Measurements from ENCODE around the gene ROCK2.
A peak's percentile ranks its signal among the peaks of the same experiment; 100 is the strongest.

ROCK2 gene

GRCh38 chr2:11389052-11389420, 44.6 kb upstream of the ROCK2 start:
- H4K8ac ChIP-seq (ENCODE audit: low read depth, low read length): no peak overlapping the region
- H2AK5ac ChIP-seq (ENCODE audit: low read length): no peak overlapping the region
- H3K56ac ChIP-seq (ENCODE audit: low read length): peak overlapping the region; percentile 25
- no peaks in the 10 kb centered on the region for H3K27me3 ChIP-seq (ENCODE audit: insufficient read depth, low read length, poor library complexity)
- no peak overlapping the region for H3K23ac ChIP-seq (ENCODE audit: low read length)
- H3K4ac ChIP-seq (ENCODE audit: low read depth, low read length): no peak overlapping the region
- H3K79me2 ChIP-seq (ENCODE audit: control insufficient read depth, insufficient read depth, low read length): no peaks in the 10 kb centered on the region
- H2BK15ac ChIP-seq (replicated peaks; ENCODE audit: low read depth): no peak overlapping the region
- H3K79me1 ChIP-seq (ENCODE audit: low read length): no peaks in the 10 kb centered on the region
- WGBS (ENCODE audit: extremely low coverage, insufficient coverage, low lambda C conversion rate): no CpG with 5 or more reads among the region's 6 CpGs
- no peak overlapping the region for H3K18ac ChIP-seq (ENCODE audit: low read length)
- DNase-seq: no peak
- no peak overlapping the region for H3K27ac ChIP-seq (ENCODE audit: low read depth, low read length)
- H2BK120ac ChIP-seq (ENCODE audit: low read depth, low read length): no peak overlapping the region
- H3K4me3 ChIP-seq (ENCODE audit: low read length): no peak overlapping the region
- H3K36me3 ChIP-seq (ENCODE audit: control insufficient read depth, insufficient read depth, low read length): no peaks in the 10 kb centered on the region
- H4K5ac ChIP-seq (ENCODE audit: low read length): no peak overlapping the region
- H3K4me2 ChIP-seq (ENCODE audit: low read length): no peak overlapping the region
- H2BK5ac ChIP-seq (ENCODE audit: low read length): no peak overlapping the region
- peaks cover 2% of the 10 kb centered on the region for H3K4me1 ChIP-seq (ENCODE audit: control insufficient read depth, low read depth, low read length)
- no peak overlapping the region for H3K9ac ChIP-seq (ENCODE audit: low read length)

GRCh38 chr2:11388262-11389051, 44.0 kb upstream of the ROCK2 start:
- no peaks in the 10 kb centered on the region for H3K79me1 ChIP-seq (ENCODE audit: low read length)
- no peak overlapping the region for H3K9ac ChIP-seq (ENCODE audit: low read length)
- H3K4ac ChIP-seq (ENCODE audit: low read depth, low read length): no peak overlapping the region
- no peak overlapping the region for H4K5ac ChIP-seq (ENCODE audit: low read length)
- no peak overlapping the region for H2AK5ac ChIP-seq (ENCODE audit: low read length)
- no CpG with 5 or more reads among the region's 8 CpGs for WGBS (ENCODE audit: extremely low coverage, insufficient coverage, low lambda C conversion rate)
- no peak overlapping the region for H3K18ac ChIP-seq (ENCODE audit: low read length)
- H2BK120ac ChIP-seq (ENCODE audit: low read depth, low read length): no peak overlapping the region
- DNase-seq: no peak
- H2BK5ac ChIP-seq (ENCODE audit: low read length): no peak overlapping the region
- no peak overlapping the region for H3K56ac ChIP-seq (ENCODE audit: low read length)
- H4K8ac ChIP-seq (ENCODE audit: low read depth, low read length): no peak overlapping the region
- H3K36me3 ChIP-seq (ENCODE audit: control insufficient read depth, insufficient read depth, low read length): no peaks in the 10 kb centered on the region
- peaks cover under 1% of the 10 kb centered on the region for H3K4me1 ChIP-seq (ENCODE audit: control insufficient read depth, low read depth, low read length)
- H3K27me3 ChIP-seq (ENCODE audit: insufficient read depth, low read length, poor library complexity): no peaks in the 10 kb centered on the region
- H2BK15ac ChIP-seq (replicated peaks; ENCODE audit: low read depth): no peak overlapping the region
- no peak overlapping the region for H3K23ac ChIP-seq (ENCODE audit: low read length)
- H3K79me2 ChIP-seq (ENCODE audit: control insufficient read depth, insufficient read depth, low read length): no peaks in the 10 kb centered on the region
- no peak overlapping the region for H3K27ac ChIP-seq (ENCODE audit: low read depth, low read length)
- no peak overlapping the region for H3K4me3 ChIP-seq (ENCODE audit: low read length)
- no peak overlapping the region for H3K4me2 ChIP-seq (ENCODE audit: low read length)

- H3K27ac ChIP-seq (ENCODE audit: low read depth, low read length): no peak overlapping the region
- H4K5ac ChIP-seq (ENCODE audit: low read length): no peak overlapping the region
- no peaks in the 10 kb centered on the region for H3K36me3 ChIP-seq (ENCODE audit: control insufficient read depth, insufficient read depth, low read length)
- DNase-seq: no peak
- H3K4me2 ChIP-seq (ENCODE audit: low read length): no peak overlapping the region
- no peaks in the 10 kb centered on the region for H3K79me2 ChIP-seq (ENCODE audit: control insufficient read depth, insufficient read depth, low read length)
- no CpG with 5 or more reads among the region's 8 CpGs for WGBS (ENCODE audit: extremely low coverage, insufficient coverage, low lambda C conversion rate)
- no peak overlapping the region for H3K4me3 ChIP-seq (ENCODE audit: low read length)
- H2AK5ac ChIP-seq (ENCODE audit: low read length): no peak overlapping the region
- no peaks in the 10 kb centered on the region for H3K27me3 ChIP-seq (ENCODE audit: insufficient read depth, low read length, poor library complexity)
- no peak overlapping the region for H2BK120ac ChIP-seq (ENCODE audit: low read depth, low read length)
- H4K8ac ChIP-seq (ENCODE audit: low read depth, low read length): no peak overlapping the region
- H2BK15ac ChIP-seq (replicated peaks; ENCODE audit: low read depth): no peak overlapping the region
- H3K79me1 ChIP-seq (ENCODE audit: low read length): no peaks in the 10 kb centered on the region
- no peak overlapping the region for H3K18ac ChIP-seq (ENCODE audit: low read length)
- no peak overlapping the region for H3K9ac ChIP-seq (ENCODE audit: low read length)
- no peak overlapping the region for H3K23ac ChIP-seq (ENCODE audit: low read length)
- no peak overlapping the region for H3K56ac ChIP-seq (ENCODE audit: low read length)
- H3K4ac ChIP-seq (ENCODE audit: low read depth, low read length): no peak overlapping the region
- no peaks in the 10 kb centered on the region for H3K4me1 ChIP-seq (ENCODE audit: control insufficient read depth, low read depth, low read length)
- no peak overlapping the region for H2BK5ac ChIP-seq (ENCODE audit: low read length)
Observed at GRCh38 chr2:11387843-11388242, 43.4 kb upstream of the ROCK2 start.

GRCh38 chr2:11387100-11387390, 42.6 kb upstream of the ROCK2 start:
- H3K4me3 ChIP-seq (ENCODE audit: low read length): no peak overlapping the region
- H4K5ac ChIP-seq (ENCODE audit: low read length): no peak overlapping the region
- H3K9ac ChIP-seq (ENCODE audit: low read length): no peak overlapping the region
- H2BK120ac ChIP-seq (ENCODE audit: low read depth, low read length): no peak overlapping the region
- no peak overlapping the region for H3K23ac ChIP-seq (ENCODE audit: low read length)
- H2AK5ac ChIP-seq (ENCODE audit: low read length): no peak overlapping the region
- no peak overlapping the region for H3K56ac ChIP-seq (ENCODE audit: low read length)
- no peak overlapping the region for H3K18ac ChIP-seq (ENCODE audit: low read length)
- no peak overlapping the region for H3K4me2 ChIP-seq (ENCODE audit: low read length)
- no peaks in the 10 kb centered on the region for H3K27me3 ChIP-seq (ENCODE audit: insufficient read depth, low read length, poor library complexity)
- H3K36me3 ChIP-seq (ENCODE audit: control insufficient read depth, insufficient read depth, low read length): no peaks in the 10 kb centered on the region
- H3K4ac ChIP-seq (ENCODE audit: low read depth, low read length): no peak overlapping the region
- H3K79me2 ChIP-seq (ENCODE audit: control insufficient read depth, insufficient read depth, low read length): no peaks in the 10 kb centered on the region
- WGBS (ENCODE audit: extremely low coverage, insufficient coverage, low lambda C conversion rate): no CpG with 5 or more reads among the region's 9 CpGs
- no peaks in the 10 kb centered on the region for H3K4me1 ChIP-seq (ENCODE audit: control insufficient read depth, low read depth, low read length)
- H3K79me1 ChIP-seq (ENCODE audit: low read length): no peaks in the 10 kb centered on the region
- H4K8ac ChIP-seq (ENCODE audit: low read depth, low read length): no peak overlapping the region
- no peak for DNase-seq
- H2BK5ac ChIP-seq (ENCODE audit: low read length): no peak overlapping the region
- H2BK15ac ChIP-seq (replicated peaks; ENCODE audit: low read depth): no peak overlapping the region
- no peak overlapping the region for H3K27ac ChIP-seq (ENCODE audit: low read depth, low read length)

GRCh38 chr2:11385847-11386246, 41.4 kb upstream of the ROCK2 start:
- DNase-seq: peak; percentile 17
- no peak overlapping the region for H4K5ac ChIP-seq (ENCODE audit: low read length)
- H3K4me2 ChIP-seq (ENCODE audit: low read length): no peak overlapping the region
- no peak overlapping the region for H3K4me3 ChIP-seq (ENCODE audit: low read length)
- no peak overlapping the region for H3K4ac ChIP-seq (ENCODE audit: low read depth, low read length)
- H3K18ac ChIP-seq (ENCODE audit: low read length): no peak overlapping the region
- H2BK120ac ChIP-seq (ENCODE audit: low read depth, low read length): no peak overlapping the region
- no peaks in the 10 kb centered on the region for H3K36me3 ChIP-seq (ENCODE audit: control insufficient read depth, insufficient read depth, low read length)
- no peak overlapping the region for H3K27ac ChIP-seq (ENCODE audit: low read depth, low read length)
- no peak overlapping the region for H3K56ac ChIP-seq (ENCODE audit: low read length)
- H3K79me2 ChIP-seq (ENCODE audit: control insufficient read depth, insufficient read depth, low read length): no peaks in the 10 kb centered on the region
- H2BK5ac ChIP-seq (ENCODE audit: low read length): no peak overlapping the region
- H3K4me1 ChIP-seq (ENCODE audit: control insufficient read depth, low read depth, low read length): no peaks in the 10 kb centered on the region
- no peak overlapping the region for H2BK15ac ChIP-seq (replicated peaks; ENCODE audit: low read depth)
- no peaks in the 10 kb centered on the region for H3K27me3 ChIP-seq (ENCODE audit: insufficient read depth, low read length, poor library complexity)
- WGBS (ENCODE audit: extremely low coverage, insufficient coverage, low lambda C conversion rate): no CpG with 5 or more reads among the region's 3 CpGs
- no peaks in the 10 kb centered on the region for H3K79me1 ChIP-seq (ENCODE audit: low read length)
- no peak overlapping the region for H3K9ac ChIP-seq (ENCODE audit: low read length)
- H4K8ac ChIP-seq (ENCODE audit: low read depth, low read length): no peak overlapping the region
- no peak overlapping the region for H2AK5ac ChIP-seq (ENCODE audit: low read length)
- no peak overlapping the region for H3K23ac ChIP-seq (ENCODE audit: low read length)

GRCh38 chr2:11385216-11385615, 40.8 kb upstream of the ROCK2 start:
- H4K5ac ChIP-seq (ENCODE audit: low read length): no peak overlapping the region

More at GRCh38 chr2:11385216-11385615, 40.8 kb upstream of the ROCK2 start:
- H3K4ac ChIP-seq (ENCODE audit: low read depth, low read length): no peak overlapping the region
- no peak for DNase-seq
- H3K4me3 ChIP-seq (ENCODE audit: low read length): no peak overlapping the region
- no peaks in the 10 kb centered on the region for H3K36me3 ChIP-seq (ENCODE audit: control insufficient read depth, insufficient read depth, low read length)
- no peak overlapping the region for H2BK15ac ChIP-seq (replicated peaks; ENCODE audit: low read depth)
- H2BK5ac ChIP-seq (ENCODE audit: low read length): no peak overlapping the region
- H3K4me2 ChIP-seq (ENCODE audit: low read length): no peak overlapping the region
- H3K27me3 ChIP-seq (ENCODE audit: insufficient read depth, low read length, poor library complexity): no peaks in the 10 kb centered on the region
- no peak overlapping the region for H3K27ac ChIP-seq (ENCODE audit: low read depth, low read length)
- no peaks in the 10 kb centered on the region for H3K79me2 ChIP-seq (ENCODE audit: control insufficient read depth, insufficient read depth, low read length)
- no peak overlapping the region for H2BK120ac ChIP-seq (ENCODE audit: low read depth, low read length)
- H3K9ac ChIP-seq (ENCODE audit: low read length): no peak overlapping the region
- no peak overlapping the region for H3K56ac ChIP-seq (ENCODE audit: low read length)
- no peaks in the 10 kb centered on the region for H3K79me1 ChIP-seq (ENCODE audit: low read length)
- H3K23ac ChIP-seq (ENCODE audit: low read length): no peak overlapping the region
- H4K8ac ChIP-seq (ENCODE audit: low read depth, low read length): no peak overlapping the region
- H2AK5ac ChIP-seq (ENCODE audit: low read length): no peak overlapping the region
- no peaks in the 10 kb centered on the region for H3K4me1 ChIP-seq (ENCODE audit: control insufficient read depth, low read depth, low read length)
- WGBS (ENCODE audit: extremely low coverage, insufficient coverage, low lambda C conversion rate): no CpG with 5 or more reads among the region's 2 CpGs
- H3K18ac ChIP-seq (ENCODE audit: low read length): no peak overlapping the region

Measured in mesendoderm (in vitro differentiated cells).